GM23248 (cell line): ENCODE results near the gene CREM.

Source experiments
- EZH2 ChIP-seq: fragments of 200-600 bp; sonication (generic); IDR thresholded peaks from 2 replicates; pipeline ENCODE4 v1.6.1; 2018; ENCODE audit warnings: antibody characterized with exemption, mild to moderate bottlenecking; ENCODE audit not compliant: insufficient read depth, poor library complexity, severe bottlenecking
- EZH2phosphoT487 ChIP-seq: fragments of 200-600 bp; sonication (generic); IDR thresholded peaks from 2 replicates; pipeline ENCODE4 v1.6.1; 2018; ENCODE audit warnings: antibody characterized with exemption, moderate library complexity, mild to moderate bottlenecking, low read depth; ENCODE audit not compliant: insufficient read depth

GRCh38 chr10:35135861-35136260 lies 9.2 kb downstream of the CREM start:
- TF ChIP-seq EZH2 (no peak), EZH2phosphoT487 (no peak)
